Measurements from ENCODE around the gene TIGD4.

The TIGD4 gene

DNA sequence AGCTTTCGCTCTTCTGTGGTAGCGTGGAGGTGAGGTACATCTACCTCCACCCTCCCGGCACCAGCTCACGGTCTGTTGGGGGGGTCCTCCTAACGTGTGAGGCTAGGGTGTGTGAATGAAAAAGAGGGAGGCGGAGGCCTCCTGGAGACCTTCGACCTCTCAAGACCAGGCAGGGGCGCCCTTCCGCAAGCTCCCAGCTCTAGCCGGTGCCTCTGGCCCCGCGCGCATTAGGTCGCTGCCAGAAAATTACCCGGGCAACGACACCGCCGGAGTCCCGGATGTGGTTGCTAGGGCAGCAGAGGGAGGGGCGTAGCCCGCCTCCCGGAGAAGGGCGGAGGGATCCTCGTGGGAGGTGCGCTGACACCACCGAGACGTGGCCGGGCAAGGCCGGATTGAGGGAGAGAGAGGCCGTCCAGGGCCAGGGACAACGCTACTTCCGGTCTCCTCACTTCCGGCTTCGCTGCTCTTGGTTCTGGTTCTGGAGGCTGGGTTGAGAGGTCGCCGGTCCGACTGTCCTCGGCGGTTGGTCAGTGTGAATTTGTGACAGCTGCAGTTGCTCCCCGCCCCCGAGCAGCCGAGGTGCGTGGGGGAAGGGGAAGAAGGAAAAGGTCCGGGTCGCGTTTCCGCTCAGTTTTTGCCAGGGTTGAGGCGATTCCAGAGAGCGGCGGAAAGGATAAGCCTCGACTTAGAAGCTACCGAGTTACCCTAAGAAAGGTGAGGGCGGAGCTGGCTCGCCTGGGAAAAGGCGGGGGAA is at the start of gene TIGD4, which contains the start of gene ARFIP1:
Gene TIGD4 (minus strand): TSS at position 218 of the 754 bp plus-strand sequence. CDS start 8,726 bp downstream, outside the sequence.
Gene ARFIP1 (plus strand): TSS at position 442 of the 754 bp plus-strand sequence. CDS start 49,680 bp downstream, outside the sequence.
- peak; percentile 99 for DNase-seq (ENCODE audit: low spot score)

- DNase-seq (ENCODE audit: low spot score), result no peak
These were observed 48.6 kb upstream of the TIGD4 start for GRCh38 chr4:152828122-152828521.

DNA sequence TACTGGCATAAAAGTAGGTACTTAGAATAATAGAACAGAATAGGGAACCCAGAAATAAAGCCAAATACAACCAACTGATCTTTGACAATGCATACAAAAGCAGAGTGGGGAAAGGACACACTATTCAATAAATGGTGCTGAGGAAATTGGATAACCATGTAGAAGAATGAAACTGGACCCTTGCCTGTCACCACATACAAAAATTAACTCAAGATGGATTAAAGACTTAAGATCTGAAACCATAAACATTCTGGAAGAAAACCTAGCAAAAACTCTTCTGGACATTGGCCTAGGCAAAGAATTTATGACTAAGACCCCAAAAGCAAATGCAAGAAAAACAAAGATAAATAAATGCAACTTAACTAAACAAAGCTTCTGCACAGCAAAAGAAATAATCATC is 45.8 kb upstream of the TIGD4 start:
- DNase-seq (ENCODE audit: low spot score), result no peak

- DNase-seq (ENCODE audit: low spot score), result no peak
These were observed 45.0 kb upstream of the TIGD4 start for GRCh38 chr4:152824561-152824960.

- no peak for DNase-seq (ENCODE audit: low spot score)
These were observed 42.8 kb upstream of the TIGD4 start for GRCh38 chr4:152822323-152822722.

GRCh38 chr4:152820073-152820472 is 40.5 kb upstream of the TIGD4 start:
- DNase-seq (ENCODE audit: low spot score), result no peak

DNA sequence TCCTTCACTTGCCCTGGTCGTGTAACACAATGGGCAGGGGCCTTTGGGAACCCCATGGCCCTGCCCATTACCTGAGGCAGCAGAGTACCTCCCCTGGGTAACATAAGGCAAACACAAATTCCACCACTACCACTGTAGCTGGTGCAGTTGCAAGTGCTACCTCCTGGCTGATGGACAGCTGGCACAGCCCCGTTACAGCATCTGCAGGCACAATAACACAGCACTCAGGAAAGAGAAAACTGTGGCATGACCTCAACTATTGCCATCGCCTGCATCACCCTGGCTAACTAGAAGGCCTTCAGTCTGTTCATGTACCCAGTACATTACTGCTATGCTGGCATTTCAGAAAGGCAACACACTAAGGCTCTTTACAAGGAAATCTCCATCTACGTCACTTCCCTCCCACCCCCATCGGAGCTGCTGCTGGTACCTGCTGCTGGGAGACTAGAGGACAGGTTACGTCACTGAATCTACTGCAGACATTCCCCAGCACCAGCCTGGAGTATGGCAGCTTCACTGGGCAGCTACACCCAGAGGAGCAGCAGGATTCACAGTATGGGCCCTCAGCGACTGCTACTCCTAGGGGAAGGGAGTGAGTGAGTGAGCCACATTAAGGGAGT is 39.6 kb upstream of the TIGD4 start:
- DNase-seq (ENCODE audit: low spot score), result no peak

- DNase-seq (ENCODE audit: low spot score), result no peak
These were observed 37.8 kb upstream of the TIGD4 start for GRCh38 chr4:152817331-152817730.

DNA sequence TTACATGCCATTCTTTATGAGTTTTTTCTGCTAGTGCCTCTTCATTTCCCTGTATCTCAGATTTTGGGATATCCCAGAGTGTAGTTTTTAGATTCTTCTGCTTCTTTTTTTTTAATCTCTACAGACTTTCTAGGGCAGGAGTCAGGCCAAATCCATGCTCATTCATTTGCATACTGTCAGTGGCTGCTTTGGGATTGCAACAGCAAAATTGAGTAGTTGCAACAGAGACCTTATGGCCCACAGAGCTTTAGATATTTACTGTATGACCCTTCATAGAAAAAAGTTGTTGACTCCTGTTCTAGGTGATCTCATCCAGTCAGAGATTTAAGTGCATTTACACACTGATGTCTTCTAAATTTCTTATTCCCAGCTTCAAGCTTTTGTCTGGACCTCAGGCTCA is 35.5 kb upstream of the TIGD4 start:
- DNase-seq (ENCODE audit: low spot score), result no peak

DNA sequence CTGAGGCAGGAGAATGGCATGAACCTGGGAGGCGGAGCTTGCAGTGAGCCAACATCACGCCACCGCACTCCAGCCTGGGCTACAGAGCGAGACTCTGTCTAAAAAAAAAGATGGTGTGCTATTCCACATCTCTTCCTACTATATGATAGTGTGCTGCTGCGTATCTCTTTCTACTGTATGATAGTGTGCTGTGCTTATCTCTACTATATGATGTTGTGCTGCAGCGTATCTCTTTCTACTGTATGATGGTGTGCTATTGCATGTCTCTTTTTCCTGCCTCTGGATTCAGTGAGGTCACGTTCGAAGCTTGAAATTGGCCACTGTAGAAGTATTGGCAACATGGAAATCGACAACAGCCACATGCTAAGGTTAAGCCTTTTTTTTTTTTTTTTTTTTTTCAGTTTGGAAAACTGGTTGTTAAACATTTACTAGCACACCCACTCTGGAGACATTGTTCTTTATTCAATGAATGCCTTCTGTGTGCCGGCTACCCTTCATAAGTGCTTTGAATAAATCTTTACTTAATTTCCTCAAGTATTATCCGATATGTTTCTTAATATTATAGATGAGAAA is 31.3 kb upstream of the TIGD4 start:
- no peak for DNase-seq (ENCODE audit: low spot score)

GRCh38 chr4:152808670-152809069 is 29.1 kb upstream of the TIGD4 start:
- DNase-seq (ENCODE audit: low spot score), result no peak

GRCh38 chr4:152807294-152807829 is 27.8 kb upstream of the TIGD4 start:
- DNase-seq (ENCODE audit: low spot score), result no peak

- no peak for DNase-seq (ENCODE audit: low spot score)
These were observed 27.1 kb upstream of the TIGD4 start for GRCh38 chr4:152806501-152807125.

DNA sequence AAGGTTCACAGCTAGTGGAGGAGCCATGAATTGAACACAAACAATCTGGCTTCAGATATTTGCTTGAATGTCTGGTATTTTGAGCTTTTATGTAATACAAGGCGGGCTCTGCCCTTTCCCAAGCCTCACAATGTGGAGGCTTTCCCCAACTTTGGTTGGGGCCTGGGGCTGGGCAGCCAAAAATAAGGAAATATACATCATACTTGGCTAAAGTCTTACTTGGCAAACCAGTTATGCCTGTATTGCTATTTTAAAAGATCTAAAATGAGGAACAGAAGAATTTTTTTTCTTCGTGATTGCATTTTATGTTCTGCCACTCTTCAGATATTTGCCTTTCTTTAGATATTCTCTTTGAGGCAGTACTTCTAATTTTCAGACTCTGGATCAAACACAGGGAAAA is 26.3 kb upstream of the TIGD4 start:
- no peak for DNase-seq (ENCODE audit: low spot score)

DNA sequence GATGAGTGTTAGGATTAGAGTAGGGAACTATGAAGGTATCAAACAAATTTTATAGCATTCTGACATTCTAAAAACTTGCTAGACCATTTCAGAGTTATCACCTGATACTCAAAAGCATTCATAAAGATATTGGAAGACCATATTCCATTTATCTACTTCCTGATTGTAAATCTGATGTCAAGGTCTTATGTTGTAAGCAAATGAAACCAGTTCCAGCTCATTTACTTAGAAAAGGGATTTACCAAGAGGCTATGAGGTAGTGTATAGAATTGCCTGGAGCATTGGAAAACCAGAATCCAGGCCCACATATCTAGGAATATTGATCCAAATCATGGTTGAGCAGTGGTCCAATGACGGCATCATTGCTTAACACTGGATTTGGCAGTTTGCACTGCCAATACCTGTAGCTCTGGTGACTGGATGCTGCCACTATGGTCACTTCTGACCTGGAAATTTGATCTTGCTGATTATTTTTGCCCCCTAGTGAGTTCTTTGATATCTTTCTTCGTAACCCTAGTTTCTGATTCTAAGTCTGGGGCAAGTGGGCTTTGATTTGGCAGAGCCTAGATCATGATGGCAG is 25.6 kb upstream of the TIGD4 start:
- DNase-seq (ENCODE audit: low spot score), result no peak

DNA sequence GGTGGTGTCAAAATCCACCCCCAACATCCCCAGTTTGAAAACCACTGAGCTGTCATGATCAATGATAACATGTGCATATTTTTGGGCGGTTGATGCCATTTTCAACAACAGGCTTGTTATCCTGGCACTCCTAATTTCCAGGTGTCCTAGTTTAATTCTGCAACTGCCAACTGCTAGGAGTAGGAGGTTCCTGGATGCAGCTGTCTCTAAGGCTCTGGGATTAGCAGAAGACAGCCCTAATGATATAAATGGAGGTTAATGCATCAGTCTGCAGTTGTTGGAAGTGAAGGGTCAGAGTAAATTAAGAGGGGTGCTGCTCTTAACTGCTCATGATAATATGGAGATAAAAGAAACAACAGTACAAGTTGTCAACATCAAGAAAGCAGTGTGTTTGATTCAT is 24.0 kb upstream of the TIGD4 start:
- no peak for DNase-seq (ENCODE audit: low spot score)

GRCh38 chr4:152795891-152796290 is 16.4 kb upstream of the TIGD4 start:
- DNase-seq (ENCODE audit: low spot score), result no peak

GRCh38 chr4:152786627-152787026 is 7.1 kb upstream of the TIGD4 start:
- no peak for DNase-seq (ENCODE audit: low spot score)

- no peak for DNase-seq (ENCODE audit: low spot score)
These were observed 6.4 kb upstream of the TIGD4 start for GRCh38 chr4:152785639-152786615.

GRCh38 chr4:152784490-152785350 is 5.2 kb upstream of the TIGD4 start:
- DNase-seq (ENCODE audit: low spot score), result no peak

Data from ecto neural progenitor cell (in vitro differentiated cells).